Endothelial cell of umbilical vein (primary cell): Measurements from ENCODE around the gene COMT.

Source experiments
- EZH2 ChIP-seq: IDR thresholded peaks from 2 replicates; pipeline ENCODE4 v1.6.1; 2012; ENCODE audit warnings: borderline replicate concordance, low read depth, mild to moderate bottlenecking, moderate library complexity, low read length, inconsistent platforms; ENCODE audit not compliant: severe bottlenecking
- GATA2 ChIP-seq: IDR thresholded peaks from 2 replicates; pipeline ENCODE4 v1.7.0; 2011; ENCODE audit warnings: low read depth, mild to moderate bottlenecking, moderate library complexity, mixed read lengths, low read length; ENCODE audit not compliant: insufficient read length, insufficient read depth
- JUN ChIP-seq: IDR thresholded peaks from 2 replicates; pipeline ENCODE4 v1.6.1; 2011; ENCODE audit warnings: borderline replicate concordance, low read depth; ENCODE audit not compliant: insufficient read length, insufficient read depth
- POLR2A ChIP-seq: IDR thresholded peaks from 2 replicates; pipeline ENCODE4 v1.6.1; 2012; ENCODE audit warnings: low read depth, mild to moderate bottlenecking, control low read depth, low read length
- POLR2AphosphoS5 ChIP-seq: IDR thresholded peaks from 2 replicates; pipeline ENCODE4 v1.6.1; 2012; ENCODE audit warnings: low read depth, mild to moderate bottlenecking, control low read depth, low read length, moderate library complexity; ENCODE audit not compliant: insufficient read depth
- TF ChIP-seq, protein P1 (sequence below), 2 donors: IDR thresholded peaks; 1 replicate in 1 of 2; 2 replicates in 1 of 2; pipeline ENCODE4 v1.5.1; 2011; ENCODE audit warnings: low read length in 2 of 2, mild to moderate bottlenecking in 2 of 2, moderate library complexity in 2 of 2, control low read depth in 1 of 2, inconsistent platforms in 1 of 2, low read depth in 1 of 2; ENCODE audit not compliant: insufficient read depth in 1 of 2; ENCODE audit errors: extremely low read depth in 1 of 2
- TF ChIP-seq, protein P2 (sequence below): IDR thresholded peaks from 2 replicates; pipeline ENCODE4 v1.6.1; 2011; ENCODE audit not compliant: insufficient read depth, insufficient read length

DNA sequence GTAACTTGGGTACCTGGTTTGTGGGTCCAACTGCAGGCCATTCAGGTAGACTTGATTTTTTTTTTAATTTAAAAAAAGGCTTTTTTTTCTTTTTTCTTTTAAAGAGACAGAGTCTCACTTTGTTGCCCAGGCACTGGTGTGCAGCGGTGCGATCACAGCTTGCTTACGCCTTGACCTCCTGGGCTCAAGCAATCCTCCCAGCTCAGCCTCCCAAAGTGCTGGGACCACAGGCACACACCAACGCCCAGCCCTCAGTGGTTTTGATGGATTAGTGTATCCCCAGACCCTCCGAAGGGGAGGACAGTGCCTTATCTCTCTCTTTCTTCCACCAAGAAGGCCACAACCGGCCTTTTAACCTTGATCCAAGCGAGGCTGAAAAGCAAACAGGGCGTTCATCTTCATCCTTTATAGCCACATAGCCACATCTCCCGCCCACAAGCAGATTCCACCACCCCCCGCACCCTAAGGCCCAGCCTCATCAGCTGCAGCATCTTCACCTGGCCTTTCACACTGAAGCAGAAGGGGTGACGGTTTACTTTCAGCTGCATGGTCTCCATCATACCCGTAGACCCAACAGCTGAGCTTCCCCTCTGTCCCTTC lies 17.6 kb upstream of the COMT start:
- TF ChIP-seq, protein P1, sequence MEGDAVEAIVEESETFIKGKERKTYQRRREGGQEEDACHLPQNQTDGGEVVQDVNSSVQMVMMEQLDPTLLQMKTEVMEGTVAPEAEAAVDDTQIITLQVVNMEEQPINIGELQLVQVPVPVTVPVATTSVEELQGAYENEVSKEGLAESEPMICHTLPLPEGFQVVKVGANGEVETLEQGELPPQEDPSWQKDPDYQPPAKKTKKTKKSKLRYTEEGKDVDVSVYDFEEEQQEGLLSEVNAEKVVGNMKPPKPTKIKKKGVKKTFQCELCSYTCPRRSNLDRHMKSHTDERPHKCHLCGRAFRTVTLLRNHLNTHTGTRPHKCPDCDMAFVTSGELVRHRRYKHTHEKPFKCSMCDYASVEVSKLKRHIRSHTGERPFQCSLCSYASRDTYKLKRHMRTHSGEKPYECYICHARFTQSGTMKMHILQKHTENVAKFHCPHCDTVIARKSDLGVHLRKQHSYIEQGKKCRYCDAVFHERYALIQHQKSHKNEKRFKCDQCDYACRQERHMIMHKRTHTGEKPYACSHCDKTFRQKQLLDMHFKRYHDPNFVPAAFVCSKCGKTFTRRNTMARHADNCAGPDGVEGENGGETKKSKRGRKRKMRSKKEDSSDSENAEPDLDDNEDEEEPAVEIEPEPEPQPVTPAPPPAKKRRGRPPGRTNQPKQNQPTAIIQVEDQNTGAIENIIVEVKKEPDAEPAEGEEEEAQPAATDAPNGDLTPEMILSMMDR (IDR thresholded peaks at IDR 0.05; ENCODE audit: extremely low read depth in 1 of 2, insufficient read depth in 1 of 2, low read depth in 1 of 2, low read length in 2 of 2) = no peak
- TF ChIP-seq, protein P2, sequence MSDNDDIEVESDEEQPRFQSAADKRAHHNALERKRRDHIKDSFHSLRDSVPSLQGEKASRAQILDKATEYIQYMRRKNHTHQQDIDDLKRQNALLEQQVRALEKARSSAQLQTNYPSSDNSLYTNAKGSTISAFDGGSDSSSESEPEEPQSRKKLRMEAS = no peak
- no peak for TF ChIP-seq POLR2A
- no peak for TF ChIP-seq POLR2AphosphoS5
- TF ChIP-seq EZH2 = no peak
- TF ChIP-seq GATA2 = no peak
- no peak for TF ChIP-seq JUN
